Stimulated activated CD4-positive, alpha-beta T cell treated with anti-CD3 and anti-CD28 coated beads, Interleukin-4, amount 100 ng/mL, for 24 hours (primary cell): Measurements from ENCODE around the gene ROBO2.

ENCODE experiments used
- DNase-seq: peaks from one replicate; pipeline ENCODE4 v3.0.0-alpha.2; 2020

Gene ROBO2

DNA sequence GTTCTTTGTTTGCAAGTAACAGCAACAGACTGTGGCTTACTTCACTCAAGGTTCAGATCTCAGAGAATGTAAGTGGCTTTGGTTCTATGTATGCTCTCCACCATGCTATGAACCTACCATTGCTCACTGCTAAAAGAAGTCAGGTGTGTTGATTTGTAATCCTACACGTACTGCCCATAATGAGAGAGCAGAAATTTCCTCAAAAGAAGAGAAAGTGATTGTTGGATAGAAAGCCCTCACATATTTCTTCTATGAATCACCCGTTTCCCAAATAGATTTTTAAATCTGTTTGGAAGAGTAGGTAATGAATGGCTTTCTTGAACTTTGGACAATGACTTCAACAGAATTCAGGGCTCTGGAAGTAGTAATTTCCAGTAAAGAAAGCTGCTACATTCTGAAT is 565.4 kb downstream of the ROBO2 start:
- no peak for DNase-seq

DNA sequence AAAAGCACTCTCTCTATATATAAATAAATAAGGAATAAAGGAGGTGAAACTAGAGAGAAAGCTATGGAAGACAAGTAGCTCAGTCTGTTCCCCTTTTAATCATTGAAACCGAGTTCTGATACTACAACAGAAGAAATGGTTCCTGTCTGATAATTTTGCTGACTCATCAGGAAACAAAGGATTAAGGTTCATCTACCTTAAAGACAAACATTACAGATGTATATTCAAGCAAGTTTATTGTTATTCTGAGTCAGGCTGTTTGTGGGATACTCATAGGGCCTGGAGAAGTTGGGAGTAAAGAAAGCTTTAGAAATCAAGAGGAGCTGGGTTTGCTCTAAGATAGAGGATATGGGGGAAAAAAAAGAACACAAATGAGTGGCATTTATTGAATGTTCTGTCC is 566.0 kb downstream of the ROBO2 start:
- DNase-seq, result no peak

DNA sequence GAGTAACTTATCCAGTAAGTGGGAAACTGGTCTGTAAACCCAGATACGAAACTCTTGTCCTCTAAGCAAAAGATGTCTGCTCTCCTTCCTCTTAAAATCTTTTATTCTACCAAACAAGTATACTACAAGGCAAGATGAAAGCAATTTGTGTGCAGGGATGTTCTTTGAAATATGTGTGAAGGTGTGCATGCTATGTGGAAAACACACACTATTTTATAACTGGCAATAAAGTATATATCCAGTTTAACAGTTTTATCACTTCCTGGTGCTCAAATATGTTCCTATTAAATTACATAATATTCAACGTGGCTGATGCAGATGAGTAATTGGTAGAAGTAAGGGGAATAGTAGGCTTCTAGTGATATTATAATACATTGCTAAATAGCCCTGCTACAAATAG is 566.5 kb downstream of the ROBO2 start:
- DNase-seq, result no peak

DNA sequence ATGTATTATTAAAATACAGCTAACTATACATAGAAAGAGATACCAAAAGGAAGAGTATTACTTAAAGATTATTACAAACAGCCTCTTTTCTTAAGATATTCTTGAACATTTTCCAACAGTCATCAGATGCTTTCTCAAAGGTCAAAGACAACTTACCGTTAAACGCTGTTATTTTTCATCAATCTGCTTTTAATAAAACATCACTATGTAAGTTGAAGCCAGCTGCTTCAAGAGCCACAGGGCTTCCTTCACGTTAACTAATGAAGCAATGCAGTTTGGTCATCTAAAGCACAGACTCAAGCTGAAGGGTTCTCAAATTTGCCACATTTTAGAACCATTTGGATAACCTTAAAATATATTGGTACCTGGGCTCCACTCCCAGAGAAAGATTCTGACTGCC is 578.8 kb downstream of the ROBO2 start:
- no peak for DNase-seq

DNA sequence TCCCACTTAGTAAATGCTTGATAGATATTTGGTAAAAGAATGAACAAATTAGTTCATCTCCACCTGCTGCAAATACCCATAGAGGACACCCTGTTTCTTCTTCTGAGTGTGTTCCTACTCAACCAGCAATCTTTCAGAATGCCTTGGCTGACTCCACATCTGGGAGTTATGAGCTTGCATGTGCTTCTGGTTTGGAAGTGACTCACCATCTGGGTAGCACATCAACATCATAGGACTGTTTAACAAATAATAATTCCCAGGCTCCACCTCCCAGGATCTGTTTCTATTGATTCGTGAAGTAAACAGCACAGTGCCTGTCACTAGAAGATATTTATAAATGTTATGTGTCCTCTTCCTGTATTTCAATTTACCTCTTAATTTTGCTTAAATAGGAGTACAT is 580.1 kb downstream of the ROBO2 start:
- no peak for DNase-seq

DNA sequence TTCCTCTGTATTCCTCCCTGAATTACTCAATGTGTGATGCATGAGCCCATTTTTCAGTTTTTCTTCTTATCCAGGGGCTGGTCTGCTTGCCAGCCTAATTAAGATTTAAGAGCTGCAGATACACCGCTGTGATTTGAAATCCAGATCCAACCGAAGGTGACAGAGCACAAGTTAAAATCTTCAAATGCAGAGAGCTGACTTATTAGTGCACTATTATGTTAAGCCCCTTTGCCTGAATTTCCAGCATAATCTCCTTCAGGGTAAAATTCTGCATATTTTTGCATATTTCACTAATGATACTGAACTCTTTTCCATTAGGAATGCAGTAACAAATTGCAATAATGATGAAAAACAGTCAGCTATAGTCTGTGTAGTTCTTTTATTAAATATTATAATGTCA is 583.6 kb downstream of the ROBO2 start:
- no peak for DNase-seq

DNA sequence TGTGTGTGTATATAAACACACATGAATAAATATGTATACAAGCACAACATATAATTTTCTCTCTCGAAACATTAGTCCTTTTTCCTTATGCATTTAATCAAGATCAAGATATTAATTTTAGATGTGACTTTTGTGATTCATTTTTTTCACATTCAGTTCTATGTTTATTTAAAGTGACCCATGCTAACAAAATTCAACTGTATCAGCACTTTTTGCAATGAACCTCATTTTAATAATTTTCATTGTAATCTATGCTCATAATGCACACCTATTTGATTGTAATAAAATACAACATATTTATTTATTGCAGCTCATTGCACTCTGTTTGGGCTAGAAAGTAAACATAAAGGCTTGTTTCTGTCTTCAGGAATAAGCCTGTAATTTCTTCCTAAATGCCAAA is 586.3 kb downstream of the ROBO2 start:
- DNase-seq, result no peak

DNA sequence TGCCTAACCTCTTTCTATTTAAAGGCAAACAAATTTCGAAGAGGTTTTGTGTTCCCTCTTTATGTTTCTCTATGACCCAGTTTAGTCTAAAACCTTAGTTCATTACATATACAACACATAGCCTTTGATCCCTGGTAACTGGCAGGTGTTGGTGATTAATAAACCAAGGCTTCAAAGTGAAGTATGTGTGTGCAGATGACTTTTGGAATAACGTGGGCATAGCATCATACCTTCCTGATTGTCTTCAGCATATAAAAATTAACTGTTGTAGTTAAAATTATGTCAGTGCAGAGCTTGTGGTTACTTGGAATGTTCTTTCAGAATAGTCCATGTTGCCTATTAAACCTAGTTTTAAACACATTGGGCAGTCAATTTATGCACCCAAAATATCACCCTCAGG is 608.3 kb downstream of the ROBO2 start:
- DNase-seq, result no peak

DNA sequence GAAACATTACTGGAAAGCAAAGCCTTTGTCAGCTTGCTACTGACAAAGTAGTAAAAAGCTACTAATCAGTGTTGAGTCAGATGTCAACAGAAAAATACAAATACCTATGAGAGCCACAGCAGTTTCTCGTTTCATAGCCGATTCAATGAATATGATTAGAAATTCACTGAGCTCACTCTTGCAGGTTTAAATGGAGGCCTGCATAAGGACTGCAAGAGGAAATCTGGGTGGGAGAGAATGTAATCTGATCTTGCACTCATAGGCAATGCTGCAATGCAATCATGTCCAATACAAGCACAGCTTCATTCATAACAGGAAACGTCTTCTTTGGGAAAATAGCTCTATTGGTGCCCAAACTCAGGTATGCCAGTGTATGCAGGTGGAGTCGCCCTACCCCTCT is 608.8 kb downstream of the ROBO2 start:
- DNase-seq, result no peak

DNA sequence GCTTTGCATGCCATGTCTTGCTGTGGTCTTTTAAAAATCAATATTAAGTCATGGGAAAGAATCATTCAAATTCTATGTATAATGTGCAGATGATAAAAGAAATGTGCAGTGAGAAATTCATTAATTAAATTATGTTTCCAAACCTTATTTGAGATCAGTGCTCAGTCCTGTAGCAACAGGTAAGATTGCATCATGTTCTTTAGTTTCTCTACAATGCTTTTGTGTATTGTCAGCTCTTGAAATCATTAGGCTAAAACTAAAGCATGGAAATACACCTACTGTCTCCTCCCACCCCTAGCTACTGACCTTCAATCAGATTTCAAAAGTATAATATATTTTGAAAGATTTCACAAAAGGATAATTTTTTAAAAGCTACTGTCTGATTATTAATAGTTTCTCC is 612.7 kb downstream of the ROBO2 start:
- no peak for DNase-seq

DNA sequence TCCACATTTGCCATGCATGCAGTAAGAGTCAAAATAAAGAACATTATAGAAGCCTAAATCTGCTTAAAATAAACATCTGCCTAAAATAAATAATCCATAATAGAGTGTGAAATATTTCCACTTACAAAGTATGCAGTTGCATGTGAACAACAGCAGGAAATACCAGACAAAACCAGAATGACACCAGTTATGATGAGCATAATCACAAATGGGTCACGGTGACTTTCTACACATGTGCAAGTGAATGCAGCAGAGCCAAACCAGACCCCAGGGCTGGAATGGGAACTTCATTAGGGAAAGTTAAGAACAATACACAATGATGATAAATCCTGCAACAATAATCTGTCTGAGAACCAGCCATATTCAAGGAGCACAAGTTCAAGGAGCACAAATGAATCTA is 615.5 kb downstream of the ROBO2 start:
- DNase-seq, result no peak

DNA sequence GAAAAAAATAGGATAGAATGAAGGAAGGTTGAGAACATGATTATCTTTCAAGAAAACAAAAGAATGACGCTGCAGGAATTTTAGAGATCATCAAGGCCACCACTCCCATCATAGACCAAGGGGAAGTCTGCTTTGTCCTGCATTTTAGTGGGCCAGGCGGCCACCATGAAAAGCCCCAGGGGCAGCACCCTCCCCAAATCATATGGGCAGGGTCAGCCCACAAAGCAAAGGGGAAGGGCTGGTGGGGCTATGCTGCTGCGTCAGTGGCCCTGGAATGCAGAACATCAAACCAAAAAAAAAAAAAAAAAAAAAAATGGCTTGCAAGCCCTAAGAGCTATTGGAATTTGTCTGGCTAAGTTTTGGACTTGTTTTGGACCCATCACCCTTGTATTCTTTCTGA is 620.8 kb downstream of the ROBO2 start:
- no peak for DNase-seq

DNA sequence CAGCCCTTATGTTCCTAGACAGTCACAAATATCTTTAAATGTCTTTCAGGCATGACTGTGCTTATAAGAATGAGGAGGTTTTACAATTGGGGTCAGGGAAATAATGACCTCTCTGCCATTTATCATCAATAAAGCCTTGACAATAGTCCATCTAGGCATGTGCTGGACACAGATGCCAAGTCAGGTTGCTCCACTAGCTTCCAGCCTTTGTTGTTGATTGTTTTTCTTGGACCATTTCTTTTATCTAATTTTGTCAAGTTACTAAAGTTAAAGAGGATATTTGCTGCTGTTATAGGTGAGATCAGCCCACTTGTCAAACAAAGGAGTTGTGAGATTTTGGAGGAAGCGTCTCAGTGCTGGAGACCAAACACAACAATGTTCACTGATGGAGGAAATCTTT is 628.0 kb downstream of the ROBO2 start:
- no peak for DNase-seq

DNA sequence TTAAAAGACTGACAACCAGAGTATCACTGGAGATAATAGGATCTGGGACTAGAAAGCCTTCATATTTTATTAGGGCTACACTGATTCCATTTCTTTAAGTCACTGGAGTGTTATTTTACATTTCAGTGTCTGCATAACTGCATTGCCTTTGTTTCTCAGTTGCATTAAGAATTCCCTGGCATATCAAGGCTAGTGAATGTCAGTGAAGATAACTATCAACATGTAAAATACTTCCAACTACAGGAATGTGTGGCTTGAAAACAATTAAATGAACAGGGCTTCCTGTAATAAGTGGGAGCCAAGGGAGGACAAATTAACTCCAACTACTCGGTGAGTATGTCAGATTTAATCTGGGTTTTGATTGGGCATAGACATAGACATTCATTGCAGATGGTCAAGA is 628.5 kb downstream of the ROBO2 start:
- no peak for DNase-seq

DNA sequence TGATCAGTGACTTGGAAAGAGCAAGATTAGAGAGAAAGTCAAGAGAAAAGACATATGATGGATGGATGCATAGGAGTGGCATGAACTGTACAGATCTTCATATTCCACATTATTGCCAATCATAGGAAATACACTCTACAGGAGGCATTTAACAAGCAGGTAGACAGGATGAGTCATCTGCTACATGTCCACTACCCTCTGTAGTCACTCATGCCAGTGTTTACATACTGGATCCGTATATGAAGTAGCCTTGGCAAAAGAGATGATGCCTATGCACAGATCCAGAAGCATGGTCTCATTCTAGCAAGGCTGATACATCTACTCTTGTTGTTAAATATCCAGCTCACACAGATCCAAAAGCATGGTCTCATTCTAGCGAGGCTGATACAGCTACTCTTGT is 632.1 kb downstream of the ROBO2 start:
- no peak for DNase-seq

DNA sequence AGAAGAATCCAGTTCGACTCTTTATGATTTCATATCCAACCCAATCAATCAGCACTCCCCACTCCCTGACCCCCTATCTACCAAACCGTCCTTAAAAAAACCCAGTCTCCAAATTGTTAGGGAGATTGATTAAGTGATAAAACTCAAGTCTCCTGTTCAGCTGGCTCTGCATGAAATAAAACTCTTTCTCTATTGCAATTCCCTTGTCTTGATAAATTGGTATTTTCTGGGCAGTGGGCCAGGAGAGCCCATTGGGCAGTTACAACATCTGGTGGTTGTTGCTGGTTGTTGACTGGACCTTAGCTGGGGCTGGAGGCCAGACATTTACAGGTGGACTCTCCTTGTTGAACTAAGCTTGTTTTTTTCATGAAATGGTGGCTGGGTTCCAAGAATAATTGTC is 642.3 kb downstream of the ROBO2 start:
- no peak for DNase-seq

DNA sequence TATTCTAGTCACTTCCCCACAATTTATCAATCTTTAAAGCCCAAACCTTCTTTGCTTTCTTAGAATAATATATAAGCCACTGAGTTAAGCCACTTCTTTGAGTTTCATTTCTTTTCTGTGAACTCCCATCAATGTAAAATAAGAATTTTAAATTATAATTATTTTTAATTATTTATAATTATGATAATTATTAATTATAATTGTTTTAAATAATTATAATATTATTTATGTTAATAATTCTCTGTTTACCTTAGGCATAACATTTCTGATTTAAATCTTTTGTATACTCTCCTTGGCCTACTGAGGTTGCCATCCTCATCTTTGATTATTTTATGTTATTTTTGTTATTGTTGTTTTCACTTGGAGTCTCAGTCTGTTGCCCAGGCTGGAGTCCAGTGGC is 644.2 kb downstream of the ROBO2 start:
- DNase-seq, result no peak

DNA sequence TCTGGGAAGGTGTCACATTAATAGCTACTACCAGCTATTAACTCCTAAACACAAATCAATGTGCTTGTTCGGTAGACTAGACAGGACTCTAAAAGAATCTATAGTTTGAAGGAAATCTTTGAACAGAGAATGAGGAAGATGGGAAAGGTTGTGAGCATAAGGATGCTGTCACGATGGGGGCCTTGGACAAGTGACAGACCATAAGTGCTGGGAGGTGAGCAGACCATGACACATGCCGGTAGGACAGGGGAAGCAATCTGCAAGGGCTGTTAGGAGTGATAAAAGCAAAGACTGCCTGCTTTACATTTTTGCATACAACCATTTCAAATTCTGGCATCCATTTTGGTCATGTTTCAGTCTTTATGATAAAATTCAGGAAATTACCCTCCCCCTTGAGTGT is 645.8 kb downstream of the ROBO2 start:
- DNase-seq, result no peak

DNA sequence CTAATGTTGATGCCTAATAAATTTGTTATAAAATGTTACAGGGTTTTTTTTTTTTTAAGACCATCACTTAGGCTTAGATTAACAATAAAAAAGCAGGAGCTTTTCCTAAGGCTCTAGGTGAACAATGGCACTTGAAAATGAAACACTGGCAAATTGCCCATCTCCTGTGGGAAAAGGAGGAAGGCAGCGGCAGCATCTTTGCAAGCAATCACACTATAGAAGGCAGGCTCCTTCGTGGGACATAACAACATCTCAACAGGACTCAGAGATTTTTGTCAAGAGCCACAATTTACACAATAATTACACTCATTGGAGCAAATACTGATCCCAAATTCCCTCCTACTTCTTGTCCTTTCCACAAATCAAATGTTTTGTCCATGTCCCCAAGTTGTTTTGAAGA is 646.7 kb downstream of the ROBO2 start:
- no peak for DNase-seq

DNA sequence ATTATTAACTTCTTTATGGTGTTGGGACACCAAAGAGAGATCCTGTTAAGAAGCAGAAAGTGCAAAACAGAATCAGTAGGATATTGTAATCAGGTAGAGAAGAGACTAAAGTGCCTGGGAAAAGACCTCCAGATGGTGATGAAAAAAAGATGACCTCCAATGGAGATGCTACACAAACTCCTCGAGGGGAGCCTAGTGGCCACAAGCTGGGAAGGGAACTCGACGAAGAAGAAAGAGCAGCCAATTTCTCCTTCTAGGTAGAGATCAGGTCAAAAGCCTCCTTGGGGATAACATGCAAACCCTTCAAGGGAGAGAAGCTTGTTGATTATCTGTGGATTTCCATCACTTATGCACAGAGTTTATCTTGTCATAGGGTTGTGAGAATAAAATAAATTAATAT is 647.6 kb downstream of the ROBO2 start:
- no peak for DNase-seq

DNA sequence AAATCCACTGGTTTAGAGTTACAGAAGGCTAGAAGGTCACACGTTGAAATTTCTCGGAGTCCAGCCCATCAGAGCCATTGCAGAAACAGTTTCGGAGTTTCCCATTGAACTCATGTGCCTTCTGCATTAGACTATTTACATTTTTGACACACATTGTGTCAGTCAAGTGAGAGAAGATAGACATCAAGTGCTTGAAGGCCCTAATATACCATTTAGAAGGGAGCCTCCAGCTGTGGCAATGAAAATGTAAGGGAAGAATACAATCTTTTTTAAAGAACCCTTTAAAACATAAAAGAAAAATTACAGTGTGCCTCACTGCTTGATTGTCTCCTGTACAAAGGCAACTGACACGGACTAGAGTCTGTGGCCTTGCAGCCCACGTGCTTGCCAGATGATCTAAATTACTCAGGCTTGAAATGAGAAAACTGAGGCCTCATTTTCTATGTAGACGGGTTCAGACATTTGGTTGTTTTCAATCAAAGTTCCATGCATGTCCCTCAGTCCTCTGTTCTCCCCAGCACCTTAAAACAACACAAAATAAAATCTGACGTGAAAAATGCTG is 650.5 kb downstream of the ROBO2 start:
- no peak for DNase-seq

DNA sequence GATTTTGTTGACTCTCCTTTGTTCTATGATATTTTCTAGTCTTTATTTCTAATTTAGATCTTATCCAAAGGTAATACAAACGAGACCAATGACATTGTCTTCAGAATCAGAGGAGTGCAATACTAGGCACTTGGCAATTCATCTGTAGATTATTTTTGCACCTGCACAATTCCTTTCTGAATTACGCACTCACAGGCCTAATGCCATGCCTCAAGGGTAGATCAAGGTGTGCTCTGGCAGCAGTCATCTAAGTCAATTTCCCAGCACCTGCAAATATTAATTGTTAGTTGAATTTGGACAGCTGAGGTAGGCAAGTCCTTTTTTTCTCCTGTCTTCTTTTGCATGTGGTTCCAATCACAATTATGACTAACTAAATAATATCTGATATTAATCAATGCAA is 653.2 kb downstream of the ROBO2 start:
- DNase-seq, result no peak

DNA sequence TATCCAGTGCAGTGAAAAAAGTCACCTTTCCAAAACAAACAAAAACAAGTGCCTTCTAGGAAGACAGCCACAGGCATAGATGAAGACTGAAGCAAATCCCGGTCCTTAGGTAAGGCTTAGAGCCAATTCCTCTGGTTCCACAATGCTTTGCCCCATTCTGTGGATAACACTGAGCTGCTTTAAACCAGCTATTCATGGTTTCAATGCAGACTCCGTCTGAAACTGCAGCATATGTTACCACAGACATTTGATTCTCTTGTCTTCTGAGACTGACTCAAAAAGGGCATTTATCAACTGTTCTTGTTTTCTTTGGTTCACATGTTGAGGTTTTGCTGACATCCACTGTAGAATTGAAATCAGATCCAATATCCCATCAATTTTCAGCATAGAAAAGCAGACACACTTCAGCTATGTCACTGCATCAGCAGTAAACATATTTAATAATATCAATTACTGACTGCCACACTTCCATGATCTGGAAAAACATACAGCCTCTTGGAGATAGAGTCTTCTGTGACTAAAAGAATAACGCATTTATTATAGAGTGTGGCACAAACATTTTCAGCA is 659.3 kb downstream of the ROBO2 start:
- DNase-seq, result no peak
